ENCODE data around the gene DLG5. TPM values are rescaled to one million over a fixed set of nuclear protein-coding genes. Genes with fewer than 3 reads are reported as not detected.

Gene DLG5
- total RNA-seq, 1 experiment from 2014 or later = 81.7 TPM

DNA sequence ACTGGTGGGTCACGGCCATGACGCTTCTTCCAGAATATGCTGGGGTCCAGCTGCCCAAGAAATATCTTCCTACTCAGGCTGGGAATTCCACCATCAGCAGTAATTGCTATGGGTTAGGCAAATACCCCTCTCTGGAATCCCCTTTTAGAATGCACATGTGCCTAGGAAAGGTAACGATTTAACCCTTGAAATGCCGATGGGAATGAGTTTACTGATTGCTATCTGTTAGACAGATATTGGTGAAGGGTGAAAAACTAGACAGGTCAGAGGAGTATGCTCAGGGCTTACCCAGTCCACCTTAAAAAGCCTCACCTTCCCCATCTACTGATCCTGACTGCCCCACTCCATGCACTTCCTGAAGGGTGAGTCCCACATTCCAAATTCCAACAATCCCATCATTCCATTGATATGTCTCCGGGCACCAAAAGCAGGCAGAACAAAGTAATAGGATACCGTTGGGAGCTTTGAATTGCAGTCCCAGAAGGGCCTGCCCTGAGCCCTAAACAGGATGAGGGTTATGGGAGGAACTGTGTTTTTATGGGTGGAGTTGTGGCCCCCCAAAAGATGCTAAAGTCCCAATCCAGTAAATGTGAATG is 59.3 kb downstream of the DLG5 start:
- no peak for TF ChIP-seq EZH2 (IDR thresholded peaks at IDR 0.05; ENCODE audit: low read depth)
- TF ChIP-seq CTCF (conservative IDR thresholded peaks at IDR 0.05) = no peak
- intact Hi-C loops (cut with micrococcal nuclease; ENCODE audit: unreplicated experiment) = no loop called here
- Histone ChIP-seq H3K4me2 (no peak overlapping the region), H4K20me1 (ENCODE audit: insufficient read depth) (no peaks in the 10 kb centered on the region), H2AFZ (no peak overlapping the region), H3F3A (ENCODE audit: insufficient read depth, low read depth) (no peaks in the 10 kb centered on the region), H3K36me3 (ENCODE audit: low read depth) (no peaks in the 10 kb centered on the region), H3K27me3 (ENCODE audit: insufficient read depth, low read depth) (no peaks in the 10 kb centered on the region), H3K79me2 (ENCODE audit: low read depth) (peaks cover 9% of the 10 kb centered on the region), H3K4me1 (replicated peaks; ENCODE audit: insufficient read depth) (no peaks in the 10 kb centered on the region), H3K27ac (no peak overlapping the region), H3K9me3 (ENCODE audit: insufficient read depth, low read depth) (no peaks in the 10 kb centered on the region), H3K4me3 (no peak overlapping the region), H3K9me2 (ENCODE audit: insufficient read depth) (no peaks in the 10 kb centered on the region)
- DNase-seq = no peak
- no TSS peak for BruUV-seq (replicated peaks)
- ChIA-PET POLR2A (ENCODE audit: unreplicated experiment) (no interaction called here), CTCF (interaction anchor here (0.5 kb wide), 1 partner anchor 99 kb away, joined by 3 read pairs; no protein-coding TSS in a partner anchor)

GRCh38 chr10:77866598-77866997 is 60.0 kb downstream of the DLG5 start:
- Histone ChIP-seq H3K36me3 (ENCODE audit: low read depth) (no peaks in the 10 kb centered on the region), H3K79me2 (ENCODE audit: low read depth) (peaks cover 12% of the 10 kb centered on the region; the same call in 1 of the 2 replicates), H3K4me1 (replicated peaks; ENCODE audit: insufficient read depth) (no peaks in the 10 kb centered on the region), H3K27ac (no peak overlapping the region), H2AFZ (no peak overlapping the region), H3F3A (ENCODE audit: insufficient read depth, low read depth) (peaks cover under 1% of the 10 kb centered on the region; the same call in 1 of the 2 replicates), H3K9me2 (ENCODE audit: insufficient read depth) (no peaks in the 10 kb centered on the region), H3K4me3 (no peak overlapping the region), H3K9me3 (ENCODE audit: insufficient read depth, low read depth) (no peaks in the 10 kb centered on the region), H3K27me3 (ENCODE audit: insufficient read depth, low read depth) (no peaks in the 10 kb centered on the region), H4K20me1 (ENCODE audit: insufficient read depth) (no peaks in the 10 kb centered on the region), H3K4me2 (no peak overlapping the region)
- no peak for TF ChIP-seq EZH2 (IDR thresholded peaks at IDR 0.05; ENCODE audit: low read depth)
- ChIA-PET POLR2A (ENCODE audit: unreplicated experiment) (no interaction called here), CTCF (interaction anchor here (0.6 kb wide), 1 partner anchor 12 kb away, joined by 3 read pairs; no protein-coding TSS in a partner anchor)
- intact Hi-C loops (cut with micrococcal nuclease; ENCODE audit: unreplicated experiment) = no loop called here
- no peak for DNase-seq
- no TSS peak for BruUV-seq (replicated peaks)

DNA sequence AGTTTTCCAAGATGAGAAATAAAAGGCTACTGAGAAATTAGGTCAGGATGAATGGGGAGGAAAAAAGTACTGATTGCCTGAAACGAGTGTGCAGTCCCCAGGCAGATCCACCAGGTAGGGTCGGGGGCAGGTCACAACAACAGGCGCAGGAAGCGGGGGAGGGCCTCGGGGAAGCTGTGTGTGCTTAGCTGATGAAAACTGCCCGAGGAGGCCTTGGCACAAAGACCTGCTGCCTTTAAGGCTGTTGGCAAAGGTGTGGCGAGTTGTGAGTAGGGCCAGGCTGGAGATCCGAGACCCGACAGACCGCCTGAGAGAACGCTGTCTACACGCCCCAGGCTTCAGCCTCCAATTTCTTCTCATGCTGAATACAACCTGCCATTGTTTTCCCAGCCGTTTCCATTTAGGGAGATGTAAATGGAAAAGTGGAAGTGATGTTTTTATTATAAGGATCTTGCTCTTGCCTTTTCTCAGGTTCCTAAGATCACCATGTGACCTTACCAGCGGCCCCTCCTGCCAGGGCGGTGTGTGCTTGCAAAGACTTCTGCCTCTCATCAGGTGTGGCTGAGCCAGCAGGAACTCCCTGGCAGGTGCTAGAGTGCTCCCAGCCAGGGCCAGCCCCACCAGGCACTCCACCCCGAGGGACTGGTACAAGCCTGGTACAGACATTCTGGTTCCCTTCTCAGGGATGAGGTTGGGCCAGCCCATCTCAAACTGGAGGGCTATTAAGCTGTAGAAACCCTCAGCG is 60.8 kb downstream of the DLG5 start:
- peaks cover 16% of the 10 kb centered on the region; the same call in 1 of the 2 replicates for H3K79me2 ChIP-seq (ENCODE audit: low read depth)
- no peak overlapping the region for H3K4me3 ChIP-seq
- peaks cover 4% of the 10 kb centered on the region for H3K4me1 ChIP-seq (replicated peaks; ENCODE audit: insufficient read depth)
- TF ChIP-seq EZH2 (IDR thresholded peaks at IDR 0.05; ENCODE audit: low read depth) (no peak), CTCF (conservative IDR thresholded peaks at IDR 0.05) (no peak)
- no peak overlapping the region for H2AFZ ChIP-seq
- H3F3A ChIP-seq (ENCODE audit: insufficient read depth, low read depth) = peaks cover 7% of the 10 kb centered on the region
- H3K36me3 ChIP-seq (ENCODE audit: low read depth) = no peaks in the 10 kb centered on the region
- H3K27me3 ChIP-seq (ENCODE audit: insufficient read depth, low read depth) = no peaks in the 10 kb centered on the region
- DNase-seq = no peak
- H3K9me3 ChIP-seq (ENCODE audit: insufficient read depth, low read depth) = no peaks in the 10 kb centered on the region
- POLR2A ChIA-PET (ENCODE audit: unreplicated experiment) = no interaction called here
- no peak overlapping the region for H3K4me2 ChIP-seq
- no peaks in the 10 kb centered on the region for H3K9me2 ChIP-seq (ENCODE audit: insufficient read depth)
- H3K27ac ChIP-seq = no peak overlapping the region
- BruUV-seq (replicated peaks) = no TSS peak
- intact Hi-C loops (cut with micrococcal nuclease; ENCODE audit: unreplicated experiment) = no loop called here
- no peaks in the 10 kb centered on the region for H4K20me1 ChIP-seq (ENCODE audit: insufficient read depth)
- CTCF ChIA-PET = interaction anchor here (0.6 kb wide), 1 partner anchor 13 kb away, joined by 3 read pairs; no protein-coding TSS in a partner anchor

Data from PC-9 (cell line).